Subcutaneous abdominal adipose tissue (tissue), 5 donors: ENCODE measurements around the gene GNAS-AS1.

Experiments used
- H3K27ac ChIP-seq: one replicate; pipeline ENCODE4 v1.7.0; 2013; ENCODE audit warnings: low read depth, mild to moderate bottlenecking, inconsistent platforms, low read length, moderate library complexity
- H3K27me3 ChIP-seq, 5 donors: one replicate each; pipeline ENCODE4 v1.7.0; 2013; ENCODE audit warnings: low read length in 5 of 5, inconsistent platforms in 1 of 5; ENCODE audit not compliant: control insufficient read depth in 5 of 5, insufficient read depth in 4 of 5
- H3K36me3 ChIP-seq, 5 donors: one replicate each; pipeline ENCODE4 v1.7.0; 2013; ENCODE audit warnings: low read length in 5 of 5; ENCODE audit not compliant: control insufficient read depth in 5 of 5, insufficient read depth in 5 of 5
- H3K4me1 ChIP-seq, 5 donors: one replicate each; pipeline ENCODE4 v1.7.0; 2013; ENCODE audit warnings: low read length in 5 of 5, mild to moderate bottlenecking in 3 of 5, moderate library complexity in 1 of 5; ENCODE audit not compliant: control insufficient read depth in 5 of 5, insufficient read depth in 5 of 5
- H3K4me3 ChIP-seq, 5 donors: one replicate each; pipeline ENCODE4 v1.7.0; 2013; ENCODE audit warnings: low read length in 5 of 5, low read depth in 1 of 5
- H3K9ac ChIP-seq, 5 donors: one replicate each; pipeline ENCODE4 v1.7.0; 2013; ENCODE audit warnings: low read length in 5 of 5, mild to moderate bottlenecking in 4 of 5, moderate library complexity in 3 of 5
- H3K9me3 ChIP-seq, 5 donors: one replicate each; pipeline ENCODE4 v1.7.0; 2013; ENCODE audit warnings: low read length in 5 of 5; ENCODE audit not compliant: control insufficient read depth in 5 of 5
- donor health status: healthy.
- donor health status: healthy.
- donor health status: healthy.
- donor health status: healthy.
- donor health status: healthy.

Gene GNAS-AS1

DNA sequence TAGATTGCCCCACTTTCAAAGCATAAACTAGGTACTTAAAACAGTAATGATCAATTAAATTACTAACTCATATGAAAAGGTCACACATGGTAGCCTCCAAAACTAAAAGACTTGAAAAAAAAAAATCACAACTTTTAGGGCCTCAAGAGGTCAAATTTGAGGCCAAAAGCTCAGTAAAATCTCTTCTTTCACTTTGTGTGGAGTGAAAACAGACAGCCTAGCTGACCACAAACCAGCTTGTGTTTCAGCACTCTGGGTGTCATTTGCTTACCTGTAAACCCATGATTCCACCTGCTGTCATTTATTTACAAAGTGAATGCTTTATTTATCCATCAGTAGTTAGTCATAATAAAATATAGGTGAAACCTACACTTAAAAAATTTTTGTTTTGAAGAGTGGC, 35.8 kb upstream of the GNAS-AS1 start:
- Histone ChIP-seq H3K9me3 (peaks cover 0 to 4% (median 0%) of the 10 kb centered on the region in 5 donors), H3K27me3 (no peaks in the 10 kb centered on the region), H3K4me3 (no peak overlapping the region), H3K9ac (no peak overlapping the region), H3K36me3 (no peaks in the 10 kb centered on the region), H3K27ac (no peak overlapping the region), H3K4me1 (peaks cover 0 to 15% (median 10%) of the 10 kb centered on the region in 5 donors)

DNA sequence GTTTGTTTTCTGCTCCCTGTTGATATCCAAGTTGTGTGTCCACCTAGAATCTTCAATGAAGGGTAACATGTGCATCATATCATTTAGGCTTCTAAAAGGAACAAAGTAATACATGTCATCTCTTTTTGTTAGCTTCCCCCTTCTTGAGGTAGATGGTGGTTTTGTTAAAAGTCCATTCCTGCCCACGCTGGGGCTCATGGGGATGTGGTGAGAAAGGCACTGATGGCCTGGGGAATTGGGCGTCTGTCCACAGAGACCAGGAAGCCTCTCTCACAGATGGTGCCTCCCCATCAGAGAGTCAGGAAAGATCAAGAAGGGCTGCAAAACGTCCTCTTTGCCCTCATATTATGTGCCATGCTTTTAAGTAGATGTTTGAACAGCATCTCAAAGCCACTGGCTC, 34.3 kb upstream of the GNAS-AS1 start:
- peaks cover 0 to 10% (median 7%) of the 10 kb centered on the region in 5 donors for H3K4me1 ChIP-seq
- H3K36me3 ChIP-seq = no peaks in the 10 kb centered on the region
- peaks cover 0 to 4% (median 0%) of the 10 kb centered on the region in 5 donors for H3K9me3 ChIP-seq
- no peak overlapping the region for H3K9ac ChIP-seq
- no peak overlapping the region for H3K27ac ChIP-seq
- no peaks in the 10 kb centered on the region for H3K27me3 ChIP-seq
- no peak overlapping the region for H3K4me3 ChIP-seq

DNA sequence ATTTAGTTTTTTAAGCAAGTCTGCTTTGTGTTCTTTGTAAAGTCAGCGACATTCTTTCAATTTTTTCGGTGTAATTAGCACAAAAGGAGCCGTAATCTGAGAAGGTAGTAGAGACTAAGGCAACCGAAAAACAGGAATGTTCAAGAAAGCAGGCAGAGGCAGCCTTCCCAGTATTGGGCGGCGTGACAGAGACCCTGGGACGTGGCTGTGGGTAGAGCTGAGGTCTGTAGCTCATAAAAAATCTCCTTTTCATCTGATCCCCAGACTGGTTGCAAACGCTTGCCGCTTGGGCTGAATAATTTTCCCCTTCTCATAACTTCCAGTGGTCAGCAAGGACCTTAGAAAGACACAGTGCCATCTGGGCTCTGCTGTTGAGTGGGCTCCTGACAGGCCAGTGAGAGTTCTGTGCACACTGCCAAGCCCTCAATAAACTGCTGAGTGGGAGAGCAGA, 32.6 kb upstream of the GNAS-AS1 start:
- Histone ChIP-seq H3K27ac (no peak overlapping the region), H3K36me3 (no peaks in the 10 kb centered on the region), H3K9me3 (peaks cover 0 to 4% (median 0%) of the 10 kb centered on the region in 5 donors), H3K27me3 (no peaks in the 10 kb centered on the region), H3K4me1 (peaks cover 0 to 7% (median 6%) of the 10 kb centered on the region in 5 donors), H3K4me3 (no peak overlapping the region), H3K9ac (no peak overlapping the region)

GRCh38 chr20:58882704-58883089, 32.0 kb upstream of the GNAS-AS1 start:
- Histone ChIP-seq H3K4me1 (peaks cover 0 to 1% (median 0%) of the 10 kb centered on the region in 5 donors), H3K9me3 (peaks cover 0 to 4% (median 0%) of the 10 kb centered on the region in 5 donors), H3K36me3 (no peaks in the 10 kb centered on the region), H3K27ac (no peak overlapping the region), H3K27me3 (no peaks in the 10 kb centered on the region), H3K9ac (no peak overlapping the region), H3K4me3 (no peak overlapping the region)

GRCh38 chr20:58880994-58881752, 30.5 kb upstream of the GNAS-AS1 start:
- H3K36me3 ChIP-seq = no peaks in the 10 kb centered on the region
- peaks cover 0 to 4% (median 0%) of the 10 kb centered on the region in 5 donors for H3K9me3 ChIP-seq
- no peak overlapping the region for H3K27ac ChIP-seq
- no peaks in the 10 kb centered on the region for H3K4me1 ChIP-seq
- no peak overlapping the region for H3K9ac ChIP-seq
- H3K4me3 ChIP-seq = no peak overlapping the region
- H3K27me3 ChIP-seq = no peaks in the 10 kb centered on the region

DNA sequence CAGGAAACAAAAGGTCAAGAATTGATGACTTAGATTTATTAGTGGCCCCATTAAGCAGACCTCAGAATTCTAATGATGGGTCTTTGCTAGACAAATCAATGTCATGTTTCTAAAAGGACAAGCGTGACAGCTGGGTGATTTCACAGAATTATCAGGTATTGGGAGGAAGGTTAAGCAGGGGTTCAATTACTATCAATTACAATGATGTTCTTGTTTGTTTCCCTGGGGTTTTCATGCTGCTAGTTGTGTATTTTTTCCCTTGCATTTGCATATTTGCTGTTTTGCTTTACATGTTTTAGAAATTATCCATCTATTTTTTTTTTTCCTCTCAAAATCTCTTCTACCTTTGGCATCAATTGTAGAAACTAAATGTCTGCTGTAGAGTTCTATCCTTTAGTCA, 29.7 kb upstream of the GNAS-AS1 start:
- H3K9ac ChIP-seq = no peak overlapping the region
- no peaks in the 10 kb centered on the region for H3K4me1 ChIP-seq
- H3K27ac ChIP-seq = no peak overlapping the region
- H3K4me3 ChIP-seq = no peak overlapping the region
- H3K9me3 ChIP-seq = peaks cover 0 to 4% (median 0%) of the 10 kb centered on the region in 5 donors
- no peaks in the 10 kb centered on the region for H3K36me3 ChIP-seq
- no peaks in the 10 kb centered on the region for H3K27me3 ChIP-seq

DNA sequence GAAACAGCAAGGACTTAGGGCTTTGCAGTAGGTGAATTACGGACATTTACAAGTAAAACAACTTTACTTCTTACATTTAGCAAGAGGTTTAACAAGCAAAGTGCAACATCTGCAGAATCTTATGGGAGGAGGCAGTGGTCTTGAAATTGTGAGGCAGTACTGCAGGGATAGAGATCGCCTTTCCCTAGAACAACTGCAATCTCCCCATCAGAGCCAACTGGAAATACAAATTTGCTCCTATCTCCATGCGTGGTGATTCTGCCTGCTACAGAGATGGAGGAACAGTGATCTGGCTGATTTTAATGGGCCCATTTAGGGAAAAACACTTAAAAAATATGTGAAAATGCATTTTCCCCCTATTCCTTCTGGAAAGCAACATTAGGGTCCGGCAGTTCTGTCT, 27.7 kb upstream of the GNAS-AS1 start:
- H3K9ac ChIP-seq = no peak overlapping the region
- no peaks in the 10 kb centered on the region for H3K9me3 ChIP-seq
- no peak overlapping the region for H3K4me3 ChIP-seq
- no peaks in the 10 kb centered on the region for H3K27me3 ChIP-seq
- no peaks in the 10 kb centered on the region for H3K36me3 ChIP-seq
- H3K4me1 ChIP-seq = no peaks in the 10 kb centered on the region
- H3K27ac ChIP-seq = no peak overlapping the region

DNA sequence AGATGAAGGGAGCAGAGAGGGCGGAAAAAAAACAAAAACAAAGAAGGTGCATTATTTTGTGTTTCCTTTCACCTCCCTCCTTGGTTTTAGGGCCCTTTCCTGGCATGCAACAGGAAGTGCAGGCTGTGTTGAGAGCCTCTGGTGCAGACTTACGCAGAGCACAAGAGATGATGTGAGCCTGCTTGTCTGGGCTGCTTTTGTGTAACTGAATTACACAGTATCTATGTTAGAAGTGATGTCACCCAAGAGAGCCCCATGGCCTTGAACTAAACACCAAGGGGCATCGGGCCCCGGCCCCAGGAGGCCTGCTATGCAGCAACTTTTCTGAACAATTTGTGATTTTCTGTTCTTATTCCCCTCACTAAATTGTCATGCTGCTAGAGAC, 27.3 kb upstream of the GNAS-AS1 start:
- Histone ChIP-seq H3K9me3 (no peaks in the 10 kb centered on the region), H3K4me1 (no peaks in the 10 kb centered on the region), H3K27me3 (no peaks in the 10 kb centered on the region), H3K4me3 (no peak overlapping the region), H3K9ac (no peak overlapping the region), H3K27ac (no peak overlapping the region), H3K36me3 (no peaks in the 10 kb centered on the region)

DNA sequence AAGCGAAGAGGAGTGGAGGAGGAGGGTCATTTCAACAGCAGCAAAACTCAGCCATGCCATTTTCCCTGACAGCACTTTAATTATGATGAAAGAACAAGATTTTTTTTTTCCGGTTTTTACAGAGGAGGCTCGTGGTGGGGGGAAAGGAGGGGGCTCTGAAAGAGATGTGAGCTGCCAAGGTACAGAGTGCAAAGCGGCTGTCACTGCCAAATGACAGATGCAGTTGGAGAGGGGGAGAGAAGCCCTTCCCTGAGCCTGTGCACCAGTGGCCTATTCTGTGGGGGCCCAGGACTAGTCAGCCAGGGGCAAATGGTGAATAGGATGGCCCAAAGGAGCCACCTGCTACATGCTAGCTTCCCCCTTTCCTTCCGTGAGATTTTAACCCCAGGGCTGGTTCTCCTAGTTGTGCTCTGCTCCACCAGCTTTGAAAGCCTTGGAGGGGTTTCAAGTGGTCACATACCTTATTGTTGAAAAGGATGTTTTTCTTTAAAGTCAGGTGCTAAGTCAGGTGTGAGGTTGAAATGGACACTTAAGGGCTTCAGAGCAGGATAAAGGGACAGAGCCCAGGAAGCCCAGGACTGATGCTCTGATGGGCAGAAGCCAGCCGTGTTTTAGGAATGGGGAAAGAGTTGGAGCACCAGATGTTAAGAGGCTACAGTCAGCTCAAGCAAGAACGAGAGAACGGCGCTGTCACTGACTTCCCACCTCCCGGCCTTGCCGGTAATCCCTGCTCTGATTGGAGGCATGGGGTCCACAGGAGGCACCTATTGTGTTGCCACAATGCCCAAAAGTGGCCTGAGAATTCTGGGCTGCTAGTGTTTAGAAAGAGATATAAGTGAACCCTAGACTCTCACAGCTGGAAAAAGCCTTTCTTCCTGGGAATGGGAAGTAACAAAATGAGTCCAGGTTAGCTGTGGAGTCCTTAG, 26.6 kb upstream of the GNAS-AS1 start:
- H3K4me3 ChIP-seq = no peak overlapping the region
- H3K27ac ChIP-seq = no peak overlapping the region
- H3K9ac ChIP-seq = no peak overlapping the region
- no peaks in the 10 kb centered on the region for H3K36me3 ChIP-seq
- H3K9me3 ChIP-seq = no peaks in the 10 kb centered on the region
- peaks cover 0 to 3% (median 0%) of the 10 kb centered on the region in 5 donors for H3K4me1 ChIP-seq
- H3K27me3 ChIP-seq = no peaks in the 10 kb centered on the region

DNA sequence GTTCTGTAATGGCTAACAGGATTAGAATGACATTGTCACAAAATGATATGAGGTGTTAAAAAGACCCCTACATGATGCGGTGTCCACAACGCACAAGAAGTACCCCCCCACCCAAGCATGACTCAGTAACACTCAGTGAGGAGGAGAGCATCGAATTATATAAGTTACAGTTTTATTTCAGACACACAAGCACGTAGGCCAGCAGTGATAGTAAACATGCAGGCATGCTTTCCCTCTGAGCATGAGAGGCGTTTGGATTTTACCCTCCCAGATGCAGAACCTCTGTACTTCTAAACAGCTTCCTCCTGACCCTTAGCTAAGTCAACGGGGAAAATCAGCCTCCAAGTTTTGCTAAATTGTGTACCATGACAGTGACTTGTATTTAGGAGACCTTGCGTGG, 25.7 kb upstream of the GNAS-AS1 start:
- H3K9ac ChIP-seq = no peak overlapping the region

More for the DNA sequence above, 25.7 kb upstream of the GNAS-AS1 start:
- Histone ChIP-seq H3K27me3 (no peaks in the 10 kb centered on the region), H3K4me1 (peaks cover 0 to 3% (median 0%) of the 10 kb centered on the region in 5 donors), H3K27ac (no peak overlapping the region), H3K9me3 (no peaks in the 10 kb centered on the region), H3K4me3 (no peak overlapping the region), H3K36me3 (no peaks in the 10 kb centered on the region)
